H9 (cell line): Measurements from ENCODE around the gene TTC28. TPM values are rescaled to one million over a fixed set of nuclear protein-coding genes. Genes with fewer than 3 reads are reported as not detected.
A peak's percentile ranks its signal among the peaks of the same experiment; 100 is the strongest.

Source experiments
- DNase-seq: peaks from one replicate; pipeline ENCODE4 v3.0.0-alpha.2; 2017
- H2AFZ ChIP-seq: one replicate; pipeline ENCODE4 v1.6.1; 2013; ENCODE audit warnings: mild to moderate bottlenecking, low read length, control low read depth, moderate library complexity
- H2AK5ac ChIP-seq: 2 replicates; pipeline ENCODE4 v1.6.1; 2013; ENCODE audit warnings: low read length, control low read depth, mixed read lengths; ENCODE audit not compliant: insufficient read length
- H2BK120ac ChIP-seq: one replicate; pipeline ENCODE4 v1.6.1; 2013; ENCODE audit warnings: low read depth, mild to moderate bottlenecking, low read length, control low read depth, inconsistent platforms; ENCODE audit not compliant: poor library complexity, severe bottlenecking
- H2BK12ac ChIP-seq: 2 replicates; pipeline ENCODE4 v1.6.1; 2013; ENCODE audit warnings: low read length, control low read depth, mixed read lengths, low read depth; ENCODE audit not compliant: insufficient read length
- H2BK15ac ChIP-seq: 2 replicates; pipeline ENCODE4 v1.6.1; 2013; ENCODE audit warnings: low read depth, low read length, control low read depth
- H2BK20ac ChIP-seq: one replicate; pipeline ENCODE4 v1.6.1; 2013; ENCODE audit warnings: low read depth, mild to moderate bottlenecking, low read length, control low read depth, inconsistent platforms; ENCODE audit not compliant: poor library complexity, severe bottlenecking
- H2BK5ac ChIP-seq: 2 replicates; pipeline ENCODE4 v1.6.1; 2013; ENCODE audit warnings: low read length, control low read depth, mixed read lengths; ENCODE audit not compliant: insufficient read length
- H3K14ac ChIP-seq: 2 replicates; pipeline ENCODE4 v1.6.1; 2013; ENCODE audit warnings: low read length, control low read depth; ENCODE audit not compliant: insufficient read depth
- H3K18ac ChIP-seq: 2 replicates; pipeline ENCODE4 v1.6.1; 2013; ENCODE audit warnings: low read depth, mild to moderate bottlenecking, mixed read lengths, low read length, control low read depth; ENCODE audit not compliant: insufficient read length
- H3K23ac ChIP-seq: 2 replicates; pipeline ENCODE4 v1.6.1; 2013; ENCODE audit warnings: low read length, control low read depth, mixed read lengths, low read depth; ENCODE audit not compliant: insufficient read length
- H3K23me2 ChIP-seq: 2 replicates; pipeline ENCODE4 v1.6.1; 2013; ENCODE audit warnings: low read depth, mild to moderate bottlenecking, mixed read lengths, low read length, control low read depth; ENCODE audit not compliant: insufficient read length, poor library complexity, severe bottlenecking
- H3K27ac ChIP-seq: 2 replicates; pipeline ENCODE4 v1.5.1; 2013; ENCODE audit warnings: low read length, control low read depth, mixed read lengths, low read depth; ENCODE audit not compliant: insufficient read length
- H3K27me3 ChIP-seq: 2 replicates; pipeline ENCODE4 v1.6.1; 2013; ENCODE audit warnings: low read length, control low read depth, inconsistent platforms; ENCODE audit not compliant: insufficient read depth
- H3K4ac ChIP-seq: 2 replicates; pipeline ENCODE4 v1.6.1; 2013; ENCODE audit warnings: low read depth, mild to moderate bottlenecking, control low read depth, inconsistent platforms, low read length, moderate library complexity
- H3K4me1 ChIP-seq: 2 replicates; pipeline ENCODE4 v1.6.1; 2013; ENCODE audit warnings: low read length, control low read depth, inconsistent platforms; ENCODE audit not compliant: insufficient read depth
- H3K4me2 ChIP-seq: 2 replicates; pipeline ENCODE4 v1.6.1; 2013; ENCODE audit warnings: low read length, control low read depth, mixed read lengths; ENCODE audit not compliant: insufficient read length, insufficient read depth
- H3K56ac ChIP-seq: 2 replicates; pipeline ENCODE4 v1.6.1; 2013; ENCODE audit warnings: low read depth, mild to moderate bottlenecking, mixed read lengths, low read length, control low read depth; ENCODE audit not compliant: insufficient read length
- H3K79me1 ChIP-seq: 2 replicates; pipeline ENCODE4 v1.6.1; 2013; ENCODE audit warnings: low read depth, mild to moderate bottlenecking, moderate library complexity, low read length, control low read depth, inconsistent platforms; ENCODE audit not compliant: insufficient read depth, poor library complexity, severe bottlenecking
- H3K79me2 ChIP-seq: 2 replicates; pipeline ENCODE4 v1.6.1; 2013; ENCODE audit warnings: low read length, control low read depth, inconsistent platforms; ENCODE audit not compliant: insufficient read depth
- H3K9ac ChIP-seq: 2 replicates; pipeline ENCODE4 v1.6.1; 2013; ENCODE audit warnings: low read length, control low read depth, mixed read lengths; ENCODE audit not compliant: insufficient read length; ENCODE audit errors: extremely low read depth
- H3K9me3 ChIP-seq: one replicate; pipeline ENCODE4 v1.6.1; 2013; ENCODE audit warnings: low read depth, low read length, inconsistent platforms; ENCODE audit not compliant: control insufficient read depth
- H3T11ph ChIP-seq: one replicate; pipeline ENCODE4 v1.6.1; 2013; ENCODE audit warnings: mild to moderate bottlenecking, low read length, control low read depth, inconsistent platforms
- H4K20me1 ChIP-seq: one replicate; pipeline ENCODE4 v1.6.1; 2013; ENCODE audit not compliant: control insufficient read depth, insufficient read length, insufficient read depth
- H4K5ac ChIP-seq: 2 replicates; pipeline ENCODE4 v1.6.1; 2013; ENCODE audit warnings: low read depth, mild to moderate bottlenecking, mixed read lengths, low read length, control low read depth; ENCODE audit not compliant: insufficient read length
- H4K8ac ChIP-seq: replicated peaks from 2 replicates; pipeline ENCODE4 v1.6.1; 2013; ENCODE audit warnings: low read length, control low read depth, mixed read lengths, low read depth; ENCODE audit not compliant: insufficient read length
- H4K91ac ChIP-seq: 2 replicates; pipeline ENCODE4 v1.6.1; 2013; ENCODE audit warnings: low read depth, mild to moderate bottlenecking, moderate library complexity, mixed read lengths, low read length, control low read depth; ENCODE audit not compliant: insufficient read length
- H3K27ac Mint-ChIP-seq, 3 experiments: 2 replicates in 2 of 3; 3 replicates in 1 of 3; pipeline ENCODE4 v1.8.0; 2020 to 2021; ENCODE audit warnings: mixed read lengths in 3 of 3, mild to moderate bottlenecking in 1 of 3, moderate library complexity in 1 of 3
- H3K27me3 Mint-ChIP-seq: 2 replicates; pipeline ENCODE4 v1.8.0; 2021; ENCODE audit warnings: low read depth, mild to moderate bottlenecking, moderate library complexity, mixed read lengths
- H3K36me3 Mint-ChIP-seq, 3 experiments: 2 replicates in 2 of 3; 3 replicates in 1 of 3; pipeline ENCODE4 v1.8.0; 2020 to 2021; ENCODE audit warnings: low read depth in 3 of 3, mixed read lengths in 3 of 3; ENCODE audit not compliant: insufficient read depth in 1 of 3
- H3K4me1 Mint-ChIP-seq, 2 experiments: 2 replicates each; pipeline ENCODE4 v1.8.0; 2020; ENCODE audit warnings: mixed read lengths in 2 of 2
- H3K4me3 Mint-ChIP-seq, 2 experiments: 2 replicates in 1 of 2; 3 replicates in 1 of 2; pipeline ENCODE4 v1.8.0; 2020 to 2021; ENCODE audit warnings: mild to moderate bottlenecking in 2 of 2, mixed read lengths in 2 of 2, moderate library complexity in 1 of 2
- H3K9me3 Mint-ChIP-seq, 2 experiments: 2 replicates in 1 of 2; 3 replicates in 1 of 2; pipeline ENCODE4 v1.8.0; 2020; ENCODE audit warnings: mild to moderate bottlenecking in 2 of 2, mixed read lengths in 2 of 2, moderate library complexity in 1 of 2
- WGBS: extraction: QIAGEN DNeasy Blood & Tissue Kit; methylation state at CpG from one replicate; pipeline ENCODE4 v1.1.7; 2013; ENCODE audit warnings: missing lambda C conversion rate, low lambda C conversion rate, mixed read lengths; ENCODE audit not compliant: insufficient read length; ENCODE audit errors: extremely low coverage; 5-methylcytosine and 5-hydroxymethylcytosine counted together
- total RNA-seq: library from RNA; stranded (reverse); gene quantifications from 2 replicates; pipeline ENCODE4 v1.2.1, GENCODE V29; 2021
- TF ChIP-seq, protein P1 (sequence below): fragments of 200-600 bp; sonication (generic); conservative IDR thresholded peaks from 3 replicates; pipeline ENCODE4 v1.8.0; 2021; ENCODE audit warnings: antibody characterized with exemption, mild to moderate bottlenecking

TTC28 gene
- total RNA-seq, 1 experiment from 2014 or later, result 13.6 TPM

DNA sequence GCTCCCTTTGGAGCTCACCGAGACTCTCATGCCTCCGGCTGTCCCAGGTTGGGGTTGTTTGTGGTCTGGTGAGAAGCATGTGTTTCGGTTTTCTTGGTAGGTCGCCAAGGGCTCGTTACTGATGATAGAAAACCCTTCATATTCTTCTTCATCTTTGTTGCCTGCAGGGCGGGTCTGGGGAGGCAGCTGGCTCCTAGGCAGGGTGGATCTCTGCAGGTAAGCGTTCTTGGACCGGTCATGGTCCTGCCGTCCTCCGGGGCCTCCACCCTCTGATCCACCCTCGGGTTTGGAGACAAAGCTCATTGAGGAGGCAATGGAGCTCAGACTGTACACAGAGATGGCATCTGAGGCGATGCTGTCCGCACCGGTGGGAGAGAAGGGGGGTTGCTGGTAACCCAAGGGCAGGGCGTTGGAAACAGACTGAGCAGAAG is 696.3 kb downstream of the TTC28 start:
- Histone ChIP-seq H2BK120ac (no peak overlapping the region), H3K4ac (no peak overlapping the region), H2BK5ac (no peak overlapping the region), H3K56ac (no peak overlapping the region), H2AK5ac (no peak overlapping the region), H4K91ac (no peak overlapping the region), H3K9ac (no peak overlapping the region), H2BK15ac (no peak overlapping the region), H4K8ac (no peak overlapping the region), H3K9me3 (no peaks in the 10 kb centered on the region), H2BK12ac (no peak overlapping the region), H4K20me1 (no peaks in the 10 kb centered on the region), H3K79me1 (no peaks in the 10 kb centered on the region), H3K23me2 (no peaks in the 10 kb centered on the region), H2AFZ (no peak overlapping the region), H2BK20ac (no peak overlapping the region), H3T11ph (no peak overlapping the region), H3K18ac (no peak overlapping the region), H3K14ac (no peak overlapping the region), H3K27ac (no peak overlapping the region), H3K27me3 (no peaks in the 10 kb centered on the region), H3K23ac (no peak overlapping the region), H3K4me2 (no peak overlapping the region), H3K4me1 (peaks cover 3% of the 10 kb centered on the region; the same call in 1 of the 2 replicates), H3K79me2 (no peaks in the 10 kb centered on the region), H4K5ac (no peak overlapping the region)
- no peak overlapping the region for H3K4me3 Mint-ChIP-seq
- H3K27ac Mint-ChIP-seq, result peak overlapping the region in 2 of 3 experiments; percentile 19 to 26; a peak in 3 of 7 replicates
- DNase-seq, result peak; percentile 16
- no peaks in the 10 kb centered on the region for H3K9me3 Mint-ChIP-seq
- TF ChIP-seq, protein P1, sequence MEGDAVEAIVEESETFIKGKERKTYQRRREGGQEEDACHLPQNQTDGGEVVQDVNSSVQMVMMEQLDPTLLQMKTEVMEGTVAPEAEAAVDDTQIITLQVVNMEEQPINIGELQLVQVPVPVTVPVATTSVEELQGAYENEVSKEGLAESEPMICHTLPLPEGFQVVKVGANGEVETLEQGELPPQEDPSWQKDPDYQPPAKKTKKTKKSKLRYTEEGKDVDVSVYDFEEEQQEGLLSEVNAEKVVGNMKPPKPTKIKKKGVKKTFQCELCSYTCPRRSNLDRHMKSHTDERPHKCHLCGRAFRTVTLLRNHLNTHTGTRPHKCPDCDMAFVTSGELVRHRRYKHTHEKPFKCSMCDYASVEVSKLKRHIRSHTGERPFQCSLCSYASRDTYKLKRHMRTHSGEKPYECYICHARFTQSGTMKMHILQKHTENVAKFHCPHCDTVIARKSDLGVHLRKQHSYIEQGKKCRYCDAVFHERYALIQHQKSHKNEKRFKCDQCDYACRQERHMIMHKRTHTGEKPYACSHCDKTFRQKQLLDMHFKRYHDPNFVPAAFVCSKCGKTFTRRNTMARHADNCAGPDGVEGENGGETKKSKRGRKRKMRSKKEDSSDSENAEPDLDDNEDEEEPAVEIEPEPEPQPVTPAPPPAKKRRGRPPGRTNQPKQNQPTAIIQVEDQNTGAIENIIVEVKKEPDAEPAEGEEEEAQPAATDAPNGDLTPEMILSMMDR, result no peak
- H3K36me3 Mint-ChIP-seq, result peaks cover 12 to 21% (median 14%) of the 10 kb centered on the region in 3 experiments; a peak in 5 of 7 replicates
- H3K4me1 Mint-ChIP-seq, result peaks cover 12 to 14% of the 10 kb centered on the region in 2 experiments
- no CpG with 5 or more reads among the region's 15 CpGs for WGBS
- H3K27me3 Mint-ChIP-seq, result no peaks in the 10 kb centered on the region
